GM12892 (cell line): Measurements from ENCODE around the gene EIF4G1.

Experiments
- DNase-seq: peaks from one replicate; pipeline ENCODE4 v3.0.0; 2011; ENCODE audit not compliant: insufficient read length
- FAIRE-seq: peaks from 2 replicates; lab custom pipeline; 2011; peaks lifted over from hg19 to GRCh38; lab: Jason Lieb, UNC
- POLR2A ChIP-seq: IDR thresholded peaks from 2 replicates; pipeline ENCODE4 v1.6.1; 2011; ENCODE audit warnings: low read depth, low read length, control low read depth
- POLR2AphosphoS5 ChIP-seq: IDR thresholded peaks from 2 replicates; pipeline ENCODE4 v1.6.1; 2011; ENCODE audit warnings: low read depth, low read length, control low read depth
- TAF1 ChIP-seq: IDR thresholded peaks from 2 replicates; pipeline ENCODE4 v1.6.1; 2011; ENCODE audit warnings: low read depth, mild to moderate bottlenecking, control low read depth, low read length, borderline replicate concordance

EIF4G1 gene

GRCh38 chr3:184355261-184356040 lies 41.0 kb downstream of the EIF4G1 start:
- FAIRE-seq (no peak), DNase-seq (no peak)
- TF ChIP-seq POLR2A: no peak
- no peak for TF ChIP-seq POLR2AphosphoS5
- no peak for TF ChIP-seq TAF1

- TF ChIP-seq POLR2AphosphoS5 (no peak), TAF1 (no peak), POLR2A (no peak)
- DNase-seq (no peak), FAIRE-seq (no peak)
Measured at GRCh38 chr3:184357248-184358123, 43.1 kb downstream of the EIF4G1 start.

- DNase-seq (no peak), FAIRE-seq (no peak)
- no peak for TF ChIP-seq TAF1
- no peak for TF ChIP-seq POLR2A
- no peak for TF ChIP-seq POLR2AphosphoS5
Measured at GRCh38 chr3:184358124-184358767, 43.8 kb downstream of the EIF4G1 start.

- FAIRE-seq: no peak
- DNase-seq: no peak
- no peak for TF ChIP-seq TAF1
- no peak for TF ChIP-seq POLR2A
- TF ChIP-seq POLR2AphosphoS5: no peak
Measured at GRCh38 chr3:184358921-184359350, 44.5 kb downstream of the EIF4G1 start.

GRCh38 chr3:184359610-184360009 lies 45.2 kb downstream of the EIF4G1 start:
- FAIRE-seq: no peak
- TF ChIP-seq POLR2AphosphoS5: no peak
- no peak for TF ChIP-seq POLR2A
- no peak for TF ChIP-seq TAF1
- no peak for DNase-seq

- no peak for FAIRE-seq
Measured at GRCh38 chr3:184360070-184360928, 45.9 kb downstream of the EIF4G1 start.

GRCh38 chr3:184360929-184361531 lies 46.6 kb downstream of the EIF4G1 start:
- no peak for TF ChIP-seq POLR2A
- no peak for TF ChIP-seq POLR2AphosphoS5
- no peak for TF ChIP-seq TAF1
- DNase-seq (no peak), FAIRE-seq (peak; percentile 14)

More at GRCh38 chr3:184360070-184360928, 45.9 kb downstream of the EIF4G1 start:
- no peak for TF ChIP-seq TAF1
- no peak for DNase-seq

GRCh38 chr3:184361532-184361931 lies 47.1 kb downstream of the EIF4G1 start, which contains the start of the genes CLCN2 and POLR2H:
Gene CLCN2, minus strand, starts transcription at chr3:184361605. Its CDS starts 126 bp downstream, at chr3:184361479.
Gene POLR2H, plus strand, starts transcription at chr3:184361710. Its CDS starts 1,783 bp downstream, at chr3:184363493.
- peak; percentile 74 for FAIRE-seq
- no peak for DNase-seq
- no peak for TF ChIP-seq POLR2A
- no peak for TF ChIP-seq TAF1
- no peak for TF ChIP-seq POLR2AphosphoS5

GRCh38 chr3:184361932-184362667 lies 47.7 kb downstream of the EIF4G1 start:
- peak; percentile 28; the same call in 1 of the 2 replicates for TF ChIP-seq TAF1
- TF ChIP-seq POLR2AphosphoS5: no peak
- TF ChIP-seq POLR2A: no peak
- no peak for DNase-seq
- FAIRE-seq: no peak
